ENCODE data around the gene RFT1.

RFT1 gene

DNA sequence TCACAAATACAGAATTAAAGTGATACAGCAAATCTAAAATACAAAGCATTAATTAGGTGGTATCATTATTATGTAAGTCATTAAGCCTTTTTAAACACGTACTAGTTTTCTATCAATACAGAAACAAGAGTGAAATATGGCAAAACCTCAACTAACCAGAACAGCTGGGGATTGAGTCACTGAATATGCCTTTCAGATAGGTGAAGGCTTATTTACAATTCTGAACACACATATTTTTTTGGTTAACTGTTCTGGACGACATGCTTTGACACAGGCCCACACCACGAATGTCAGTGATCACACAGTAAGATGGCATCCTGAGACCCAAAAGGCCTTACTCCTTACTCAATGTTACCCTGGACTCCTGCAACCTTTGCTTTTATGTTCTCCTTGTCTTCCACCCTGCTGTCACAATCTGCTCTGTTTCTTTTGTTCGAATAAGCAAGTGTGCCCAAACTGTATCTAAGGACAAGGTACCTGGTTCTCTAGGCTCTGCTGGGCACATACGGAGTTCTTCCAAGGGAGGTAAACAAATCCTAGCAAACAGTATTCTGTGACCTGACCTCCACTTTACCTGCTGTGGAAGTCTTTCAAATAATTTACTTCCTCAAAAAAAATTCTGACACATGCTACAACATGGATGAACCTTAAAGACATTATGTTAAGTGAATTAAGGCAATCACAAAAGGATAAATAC lies 91.4 kb downstream of the RFT1 start:
- WGBS, 2 experiments (ENCODE audit: insufficient coverage in 2 of 2): 87% methylated on average over 4 of the region's 5 CpGs
- no peak overlapping the region for H3K27ac ChIP-seq (ENCODE audit: low read depth, low read length, severe bottlenecking)
- H3K36me3 ChIP-seq (ENCODE audit: control insufficient read depth, insufficient read depth, low read length): no peaks in the 10 kb centered on the region
- H3K9me3 ChIP-seq (ENCODE audit: control insufficient read depth, low read length): no peaks in the 10 kb centered on the region
- H3K4me3 ChIP-seq (ENCODE audit: extremely low read depth, insufficient read depth, low read length, poor library complexity, severe bottlenecking): no peak overlapping the region
- peaks cover 6% of the 10 kb centered on the region for H3K4me1 ChIP-seq (ENCODE audit: control insufficient read depth, insufficient read depth, low read length, poor library complexity, severe bottlenecking)

Data from mesodermal cell (in vitro differentiated cells).